OCI-M2 (cell line): ENCODE results near the gene SLC29A1.

Experiments used
- DNase-seq: peaks from one replicate; lab custom pipeline; 2025; ENCODE audit not compliant: unreplicated experiment; lab: John Stamatoyannopoulos, UW

Gene SLC29A1

GRCh38 chr6:44251576-44252524, 28.5 kb downstream of the SLC29A1 start:
- no peak for DNase-seq

DNA sequence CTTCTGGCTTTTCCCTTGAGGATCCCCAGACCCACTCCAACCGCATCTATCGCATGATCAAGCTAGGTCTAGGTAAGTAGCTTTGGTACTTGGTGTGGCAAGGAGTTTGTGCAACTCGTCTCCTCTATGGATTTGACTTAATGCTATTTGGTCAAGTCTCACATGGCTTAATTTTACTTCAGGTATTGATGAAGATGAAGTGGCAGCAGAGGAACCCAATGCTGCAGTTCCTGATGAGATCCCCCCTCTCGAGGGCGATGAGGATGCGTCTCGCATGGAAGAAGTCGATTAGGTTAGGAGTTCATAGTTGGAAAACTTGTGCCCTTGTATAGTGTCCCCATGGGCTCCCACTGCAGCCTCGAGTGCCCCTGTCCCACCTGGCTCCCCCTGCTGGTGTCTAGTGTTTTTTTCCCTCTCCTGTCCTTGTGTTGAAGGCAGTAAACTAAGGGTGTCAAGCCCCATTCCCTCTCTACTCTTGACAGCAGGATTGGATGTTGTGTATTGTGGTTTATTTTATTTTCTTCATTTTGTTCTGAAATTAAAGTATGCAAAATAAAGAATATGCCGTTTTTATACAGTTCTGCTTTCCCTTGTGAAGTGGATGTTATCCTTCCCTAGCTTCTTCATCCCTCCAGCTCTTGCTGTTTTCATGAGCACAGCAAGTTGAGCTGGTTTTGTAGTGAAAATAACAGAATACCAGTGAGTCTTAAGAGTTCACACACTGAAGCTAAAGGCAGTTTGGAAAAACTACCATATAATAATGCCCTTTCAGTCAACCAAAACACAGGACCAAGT, 30.1 kb downstream of the SLC29A1 start:
- DNase-seq, result no peak

DNA sequence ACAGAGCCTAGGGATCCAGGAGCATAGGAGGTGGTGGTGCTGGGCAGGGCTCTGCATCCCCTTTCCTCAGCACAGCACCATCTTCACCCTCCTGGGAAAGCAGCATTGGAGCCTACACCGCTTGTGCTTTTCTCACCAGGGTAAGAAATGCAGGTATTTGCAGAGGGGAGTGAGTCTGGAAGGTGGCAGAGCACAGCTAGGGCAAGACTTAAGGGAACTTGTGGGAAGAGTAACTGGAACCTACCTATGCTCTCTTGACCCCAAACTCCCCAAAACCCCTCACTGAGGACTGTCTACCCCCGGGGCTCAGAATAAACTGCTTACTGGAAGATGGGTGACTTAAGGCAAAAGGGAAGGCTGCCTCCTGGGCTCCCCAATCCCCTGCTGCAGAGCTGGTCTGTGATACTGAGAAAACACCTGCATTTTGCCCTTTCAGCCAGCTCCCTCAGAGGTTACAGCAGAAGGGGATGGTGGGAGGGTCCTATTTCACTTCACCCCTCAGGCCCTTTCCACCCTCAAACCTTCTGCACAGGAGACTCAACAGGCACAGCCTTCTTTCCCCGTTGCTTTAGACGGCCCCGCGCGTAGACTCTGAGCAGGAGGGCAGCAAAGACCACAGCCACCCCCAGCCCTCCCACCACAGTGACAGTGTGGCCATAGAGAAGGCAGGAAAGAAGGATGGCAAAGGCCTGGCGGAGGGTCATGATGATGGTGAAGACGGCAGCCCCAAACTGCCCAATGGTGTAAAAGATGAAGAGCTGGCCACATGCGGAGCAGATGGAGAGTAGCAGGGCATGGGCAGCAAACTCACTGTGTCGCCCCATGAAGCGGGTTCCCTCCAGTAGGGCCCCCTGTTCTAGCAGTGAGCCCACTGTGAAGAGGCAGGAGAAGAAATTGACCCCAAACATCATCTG, 31.1 kb downstream of the SLC29A1 start:
- no peak for DNase-seq

DNA sequence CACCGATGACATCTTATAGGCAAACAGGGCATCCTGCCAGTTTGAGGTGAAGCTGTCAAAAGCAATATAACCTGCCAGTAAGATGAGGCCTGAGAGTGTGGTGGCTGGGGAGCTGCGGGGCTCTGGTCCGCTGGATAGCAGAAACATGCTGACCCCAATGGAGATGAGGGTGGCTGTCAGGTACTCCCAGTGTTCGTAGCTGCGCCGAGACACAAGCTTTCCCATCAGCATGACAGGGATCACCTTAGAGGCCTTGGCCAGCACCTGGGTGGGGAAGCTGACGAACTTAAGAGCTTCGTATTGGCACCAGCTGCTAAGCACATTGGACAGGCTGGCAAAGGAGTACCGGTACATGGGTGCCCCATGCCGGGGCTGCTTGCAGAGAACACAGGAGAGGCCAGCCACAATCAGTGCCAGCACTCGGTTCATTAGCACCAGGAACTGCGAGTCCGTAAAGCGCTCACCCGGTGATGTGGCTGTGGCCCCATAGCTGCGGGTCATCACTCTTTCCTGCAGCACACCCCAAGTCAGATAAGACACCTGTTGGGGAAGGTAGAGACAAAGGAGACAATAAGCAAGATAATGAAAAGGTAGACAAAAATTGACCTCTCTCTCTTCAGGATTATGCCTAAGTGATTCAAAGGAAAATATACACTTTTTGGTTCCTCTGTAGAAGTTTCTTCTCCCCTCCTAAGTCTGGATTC, 31.9 kb downstream of the SLC29A1 start:
- no peak for DNase-seq

DNA sequence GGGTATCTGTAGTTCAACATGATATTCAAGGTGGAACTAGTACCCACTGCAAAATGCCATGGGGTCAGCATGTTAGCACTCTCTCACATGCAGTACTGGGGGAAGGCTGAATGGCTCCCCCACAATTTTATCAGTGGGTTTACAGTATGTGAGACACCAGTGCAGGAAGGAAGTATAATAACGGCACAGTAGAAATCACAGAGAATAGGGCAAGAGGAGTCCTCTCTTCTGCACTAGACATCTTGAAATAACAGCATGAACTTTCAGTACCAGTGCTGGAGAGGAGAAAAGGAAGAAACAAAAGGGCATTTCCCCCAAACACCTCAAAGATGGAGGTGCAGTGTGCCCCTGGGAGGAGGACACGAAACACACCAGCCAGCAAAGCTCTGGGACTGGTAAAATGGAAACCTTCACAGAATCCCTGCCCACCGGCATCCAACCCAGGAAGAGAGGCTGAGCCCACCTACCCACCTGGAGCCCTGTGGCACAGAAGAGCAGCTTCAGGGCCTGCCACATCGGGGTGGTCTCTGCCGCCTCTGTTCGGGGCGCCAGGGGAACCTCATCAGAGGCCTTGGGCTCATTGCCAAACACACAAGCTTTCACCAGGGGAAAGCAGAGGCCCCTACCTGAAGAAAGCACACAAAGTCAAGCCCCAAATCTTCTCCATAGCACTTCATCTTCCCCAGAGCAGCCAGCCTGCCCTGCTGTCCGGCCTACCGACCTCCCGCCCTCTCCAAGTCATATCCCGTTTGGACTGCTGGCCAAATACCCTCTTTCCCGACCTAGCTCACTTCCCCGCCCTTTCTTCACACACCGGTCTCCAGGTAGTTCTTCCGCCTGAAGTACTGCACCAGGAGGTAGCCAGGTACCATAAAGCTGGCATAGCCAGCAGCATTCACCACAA, 32.7 kb downstream of the SLC29A1 start:
- DNase-seq, result no peak

DNA sequence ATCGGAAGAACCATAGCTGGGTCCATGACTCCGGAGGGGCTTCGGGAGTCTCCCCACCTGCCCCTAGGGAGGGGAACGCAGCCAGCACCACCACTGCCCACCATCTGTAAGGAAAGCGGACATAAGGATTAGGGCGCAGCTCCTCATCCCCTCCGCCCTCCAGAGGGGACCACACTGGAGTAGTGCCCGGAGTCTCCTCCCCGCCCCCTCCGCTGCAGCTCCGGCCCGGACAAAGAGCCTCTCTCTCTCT, 33.3 kb downstream of the SLC29A1 start:
- DNase-seq, result no peak

GRCh38 chr6:44257025-44257752, 33.8 kb downstream of the SLC29A1 start, which contains the start of gene SLC35B2:
TSS of gene SLC35B2 (minus strand) at chr6:44257528. CDS start at chr6:44257410, 118 bp downstream.
- no peak for DNase-seq

- DNase-seq, result no peak
Observed at GRCh38 chr6:44257753-44258324, 34.4 kb downstream of the SLC29A1 start.

DNA sequence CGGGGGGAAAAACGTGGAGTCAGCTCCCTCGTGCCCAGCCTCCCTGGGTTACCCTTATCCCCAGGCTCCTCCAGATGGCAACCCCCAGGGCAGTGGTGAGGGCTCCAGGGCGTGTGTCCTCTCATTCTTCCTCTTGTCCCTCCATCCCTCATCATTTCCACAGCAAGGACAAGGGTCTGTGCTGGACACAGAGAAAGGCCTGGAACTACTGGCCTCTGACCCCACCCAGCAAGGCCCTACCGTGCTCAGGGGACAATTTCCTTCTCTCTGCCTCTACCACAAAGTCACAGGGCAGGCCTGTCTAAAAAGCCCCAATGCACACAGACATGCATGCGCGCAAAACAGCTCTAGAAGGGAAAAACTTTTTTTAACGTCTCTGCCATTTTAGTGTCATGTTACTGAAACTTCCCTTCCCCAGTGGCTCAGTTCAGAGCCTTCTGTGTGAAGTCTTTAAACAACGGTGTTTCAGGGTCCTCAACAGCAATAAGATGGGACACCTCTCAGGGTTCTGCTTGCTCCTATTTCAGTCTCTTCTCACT, 35.0 kb downstream of the SLC29A1 start:
- DNase-seq, result no peak

GRCh38 chr6:44258921-44259320, 35.5 kb downstream of the SLC29A1 start:
- DNase-seq, result no peak

- DNase-seq, result no peak
Observed at GRCh38 chr6:44260011-44260410, 36.6 kb downstream of the SLC29A1 start.

- no peak for DNase-seq
Observed at GRCh38 chr6:44260451-44261297, 37.3 kb downstream of the SLC29A1 start.

- DNase-seq, result no peak
Observed at GRCh38 chr6:44261581-44261980, 38.2 kb downstream of the SLC29A1 start.

DNA sequence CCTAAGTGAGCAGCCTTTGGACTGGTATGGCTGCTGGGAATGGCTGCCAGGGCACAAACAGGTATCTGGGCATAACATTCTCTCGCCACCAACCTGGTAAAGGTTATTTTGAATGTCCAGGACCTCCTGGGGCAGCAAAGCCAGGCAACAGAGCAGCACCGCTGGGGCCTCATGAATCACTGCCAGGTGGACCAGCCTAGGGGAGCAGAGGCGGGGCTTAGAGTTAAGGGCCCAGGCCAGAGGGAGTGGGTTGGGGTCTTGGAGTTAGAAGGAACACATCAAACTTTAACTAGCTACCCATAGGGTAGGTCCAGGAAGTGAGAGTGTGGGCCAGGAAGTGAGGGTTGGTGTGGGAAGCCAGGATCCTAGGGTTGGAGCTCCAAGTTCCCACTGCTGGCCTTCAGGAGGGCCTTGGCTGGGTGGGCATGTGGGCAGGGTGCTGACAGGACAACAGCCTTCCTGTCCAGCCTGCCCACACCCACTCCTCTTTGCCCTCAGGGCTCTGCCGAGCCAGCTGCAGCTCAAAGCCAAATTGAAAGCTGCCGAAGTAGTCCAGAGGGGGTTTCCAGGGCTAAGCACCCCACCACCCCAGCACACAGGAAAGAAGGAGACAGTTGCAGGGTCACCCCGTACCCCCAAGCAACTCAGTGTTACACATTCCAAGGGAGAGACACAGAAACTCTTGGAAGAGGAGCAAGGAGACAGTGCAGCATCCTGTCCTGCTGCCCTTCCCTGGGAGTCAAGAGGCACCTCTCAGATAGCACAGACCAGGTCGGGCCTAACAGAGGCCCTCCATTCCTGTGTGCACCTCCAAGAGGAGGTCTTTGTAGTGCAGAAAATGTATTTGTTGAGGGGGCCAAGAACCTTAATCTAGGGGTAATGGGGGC, 39.3 kb downstream of the SLC29A1 start:
- DNase-seq, result no peak

DNA sequence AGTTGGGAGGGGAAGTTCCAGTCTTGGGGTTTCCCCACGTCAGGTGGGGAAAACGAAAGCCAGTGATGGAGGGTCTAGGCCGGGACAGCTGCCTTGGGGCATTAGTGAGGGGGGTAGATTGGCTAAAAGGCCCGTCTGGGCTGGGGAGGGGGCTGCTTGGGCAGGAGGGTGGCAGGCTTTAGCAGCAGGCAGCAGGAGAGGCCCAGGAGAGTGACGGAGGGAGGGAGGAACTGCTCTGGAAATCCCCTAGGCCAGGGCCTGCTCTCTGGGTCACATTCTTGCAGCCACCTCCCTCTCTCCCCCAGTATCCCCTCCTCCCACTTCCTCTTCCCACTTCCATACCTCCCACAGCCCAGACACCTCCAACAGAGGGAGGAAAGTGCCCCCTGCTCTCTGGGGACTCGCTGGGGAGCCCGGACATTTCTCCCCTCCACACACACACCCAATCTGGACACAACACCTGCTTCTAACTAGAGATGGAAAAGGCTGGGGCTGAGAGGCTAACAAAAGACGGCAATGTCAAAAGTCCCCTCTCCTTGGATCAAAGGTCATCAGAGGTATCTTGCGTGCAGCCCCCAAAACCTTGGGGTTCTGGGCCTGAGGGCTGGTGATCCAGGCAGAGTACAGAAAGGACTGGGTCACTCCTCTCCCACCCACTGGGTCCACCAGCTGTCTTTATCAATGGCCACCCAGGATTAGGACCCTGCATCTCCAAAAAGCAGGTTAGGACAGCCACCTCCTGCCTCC, 40.1 kb downstream of the SLC29A1 start:
- DNase-seq, result no peak
